OCI-LY3 (cell line): Measurements from ENCODE around the gene CHML.

Source experiments
- CTCF ChIP-seq: fragments of 200-600, 300-600 bp; sonication (generic); IDR thresholded peaks from 2 replicates; pipeline ENCODE4 v1.5.1; 2014; ENCODE audit warnings: antibody characterized with exemption, low read length, low read depth
- EZH2phosphoT487 ChIP-seq: fragments of 200-600 bp; shearing (Covaris generic); IDR thresholded peaks from 2 replicates; pipeline ENCODE4 v1.6.1; 2018; ENCODE audit warnings: antibody characterized with exemption, mixed run types, low read depth

- TF ChIP-seq CTCF, result no peak
- no peak for TF ChIP-seq EZH2phosphoT487
Observed at GRCh38 chr1:241624935-241625334, 15.2 kb downstream of the CHML start.
